HG02970 (cell line): ENCODE data around the gene CLSTN2.

Experiments used
- ATAC-seq: cut with Tn5 transposase; IDR thresholded peaks from one replicate; pipeline ENCODE4 v1.9.1; 2021; ENCODE audit warnings: mild to moderate bottlenecking, moderate library complexity, moderate number of reproducible peaks; ENCODE audit not compliant: unreplicated experiment, low FRiP score

CLSTN2 gene

GRCh38 chr3:140555666-140556065 is 620.7 kb downstream of the CLSTN2 start:
- no peak for ATAC-seq

GRCh38 chr3:140557476-140557875 is 622.5 kb downstream of the CLSTN2 start:
- no peak for ATAC-seq

- ATAC-seq, result no peak
These were observed 624.6 kb downstream of the CLSTN2 start for GRCh38 chr3:140559546-140559945.

GRCh38 chr3:140563206-140563760 is 628.3 kb downstream of the CLSTN2 start:
- no peak for ATAC-seq

- ATAC-seq, result no peak
These were observed 633.1 kb downstream of the CLSTN2 start for GRCh38 chr3:140568131-140568530.

- no peak for ATAC-seq
These were observed 634.0 kb downstream of the CLSTN2 start for GRCh38 chr3:140568842-140569520.

GRCh38 chr3:140570602-140571001 is 635.6 kb downstream of the CLSTN2 start:
- ATAC-seq, result no peak

GRCh38 chr3:140571836-140572235 is 636.9 kb downstream of the CLSTN2 start:
- ATAC-seq, result no peak

GRCh38 chr3:140572334-140572733 is 637.3 kb downstream of the CLSTN2 start:
- no peak for ATAC-seq

- no peak for ATAC-seq
These were observed 638.0 kb downstream of the CLSTN2 start for GRCh38 chr3:140573011-140573410.

- no peak for ATAC-seq
These were observed 639.4 kb downstream of the CLSTN2 start for GRCh38 chr3:140574375-140574774.

- ATAC-seq, result no peak
These were observed 641.5 kb downstream of the CLSTN2 start for GRCh38 chr3:140576449-140576848.

- no peak for ATAC-seq
These were observed 642.9 kb downstream of the CLSTN2 start for GRCh38 chr3:140577911-140578310.

GRCh38 chr3:140579260-140579659 is 644.3 kb downstream of the CLSTN2 start:
- no peak for ATAC-seq

- ATAC-seq, result no peak
These were observed 645.8 kb downstream of the CLSTN2 start for GRCh38 chr3:140580746-140581145.

- no peak for ATAC-seq
These were observed 649.6 kb downstream of the CLSTN2 start for GRCh38 chr3:140584549-140584948.

GRCh38 chr3:140585828-140586227 is 650.8 kb downstream of the CLSTN2 start:
- ATAC-seq, result no peak

GRCh38 chr3:140586311-140586710 is 651.3 kb downstream of the CLSTN2 start:
- no peak for ATAC-seq

GRCh38 chr3:140588558-140588957 is 653.6 kb downstream of the CLSTN2 start:
- no peak for ATAC-seq

- ATAC-seq, result no peak
These were observed 658.8 kb downstream of the CLSTN2 start for GRCh38 chr3:140593766-140594165.

GRCh38 chr3:140595295-140595694 is 660.3 kb downstream of the CLSTN2 start:
- no peak for ATAC-seq

- no peak for ATAC-seq
These were observed 662.4 kb downstream of the CLSTN2 start for GRCh38 chr3:140597364-140597763.
